Urinary bladder (tissue), 2 donors: ENCODE data around the gene OSBPL2. TPM values are rescaled to one million over a fixed set of nuclear protein-coding genes. Genes with fewer than 3 reads are reported as not detected.

Experiments
- polyA plus RNA-seq: library from polyadenylated mRNA; stranded (reverse); fragments of 200-250 nt; gene quantifications from one replicate; pipeline ENCODE4 v1.2.3, GENCODE V29; 2013
- total RNA-seq: library from RNA; depleted of rRNA; stranded (reverse); fragments of >200 nt; gene quantifications from one replicate; pipeline ENCODE4 v1.2.3, GENCODE V29; 2014
- donor health status: healthy.

OSBPL2 gene
- total and polyA plus RNA-seq, 2 donors = 24.7 to 40.1 TPM

Other genes starting within 250 kb of the OSBPL2 start
- 8.9 TPM for gene TAF4, start 172.6 kb upstream of the OSBPL2 start, total RNA-seq
- gene TAF4, start 172.6 kb upstream of the OSBPL2 start, polyA plus RNA-seq = 9.9 TPM
- gene LSM14B, start 116.0 kb upstream of the OSBPL2 start, total RNA-seq = 28.5 TPM
- gene LSM14B, start 116.0 kb upstream of the OSBPL2 start, polyA plus RNA-seq = 42.9 TPM
- gene PSMA7, start 95.1 kb upstream of the OSBPL2 start, total RNA-seq = 83.3 TPM
- gene PSMA7, start 95.1 kb upstream of the OSBPL2 start, polyA plus RNA-seq = 324 TPM
- 18.0 TPM for gene SS18L1, start 94.8 kb upstream of the OSBPL2 start, total RNA-seq
- 8.8 TPM for gene SS18L1, start 94.8 kb upstream of the OSBPL2 start, polyA plus RNA-seq
- 10.3 TPM for gene MTG2, start 55.5 kb upstream of the OSBPL2 start, total RNA-seq
- gene MTG2, start 55.5 kb upstream of the OSBPL2 start, polyA plus RNA-seq = 25.8 TPM
- 0.16 TPM for gene HRH3, start 18.2 kb upstream of the OSBPL2 start, total RNA-seq
- 0.10 TPM for gene HRH3, start 18.2 kb upstream of the OSBPL2 start, polyA plus RNA-seq
- 27.5 TPM for gene ADRM1, start 64.5 kb downstream of the OSBPL2 start, total RNA-seq
- gene ADRM1, start 64.5 kb downstream of the OSBPL2 start, polyA plus RNA-seq = 115 TPM
- gene LAMA5, start 128.8 kb downstream of the OSBPL2 start, total RNA-seq = 40.4 TPM
- gene LAMA5, start 128.8 kb downstream of the OSBPL2 start, polyA plus RNA-seq = 162 TPM
- gene RPS21, start 148.6 kb downstream of the OSBPL2 start, total RNA-seq = 396 TPM
- gene RPS21, start 148.6 kb downstream of the OSBPL2 start, polyA plus RNA-seq = 4,730 TPM
- 2.1 TPM for gene CABLES2, start 168.8 kb downstream of the OSBPL2 start, total RNA-seq
- 5.7 TPM for gene CABLES2, start 168.8 kb downstream of the OSBPL2 start, polyA plus RNA-seq
- 0.69 TPM for gene RBBP8NL, start 189.0 kb downstream of the OSBPL2 start, total RNA-seq
- 1.1 TPM for gene RBBP8NL, start 189.0 kb downstream of the OSBPL2 start, polyA plus RNA-seq
- gene GATA5, start 237.5 kb downstream of the OSBPL2 start, total RNA-seq = 6.6 TPM
- 27.4 TPM for gene GATA5, start 237.5 kb downstream of the OSBPL2 start, polyA plus RNA-seq